Measurements from ENCODE around the gene TTBK1.

TTBK1 gene

GRCh38 chr6:43306086-43306485, 62.8 kb downstream of the TTBK1 start:
- no peak for DNase-seq (ENCODE audit: low read depth in 1 of 2, low spot score in 1 of 2)

GRCh38 chr6:43307451-43308100, 64.3 kb downstream of the TTBK1 start:
- H3K27ac ChIP-seq (replicated peaks) = no peak overlapping the region
- no peak for TF ChIP-seq GABPA (IDR thresholded peaks at IDR 0.05; ENCODE audit: low read depth)
- TF ChIP-seq, protein P1, sequence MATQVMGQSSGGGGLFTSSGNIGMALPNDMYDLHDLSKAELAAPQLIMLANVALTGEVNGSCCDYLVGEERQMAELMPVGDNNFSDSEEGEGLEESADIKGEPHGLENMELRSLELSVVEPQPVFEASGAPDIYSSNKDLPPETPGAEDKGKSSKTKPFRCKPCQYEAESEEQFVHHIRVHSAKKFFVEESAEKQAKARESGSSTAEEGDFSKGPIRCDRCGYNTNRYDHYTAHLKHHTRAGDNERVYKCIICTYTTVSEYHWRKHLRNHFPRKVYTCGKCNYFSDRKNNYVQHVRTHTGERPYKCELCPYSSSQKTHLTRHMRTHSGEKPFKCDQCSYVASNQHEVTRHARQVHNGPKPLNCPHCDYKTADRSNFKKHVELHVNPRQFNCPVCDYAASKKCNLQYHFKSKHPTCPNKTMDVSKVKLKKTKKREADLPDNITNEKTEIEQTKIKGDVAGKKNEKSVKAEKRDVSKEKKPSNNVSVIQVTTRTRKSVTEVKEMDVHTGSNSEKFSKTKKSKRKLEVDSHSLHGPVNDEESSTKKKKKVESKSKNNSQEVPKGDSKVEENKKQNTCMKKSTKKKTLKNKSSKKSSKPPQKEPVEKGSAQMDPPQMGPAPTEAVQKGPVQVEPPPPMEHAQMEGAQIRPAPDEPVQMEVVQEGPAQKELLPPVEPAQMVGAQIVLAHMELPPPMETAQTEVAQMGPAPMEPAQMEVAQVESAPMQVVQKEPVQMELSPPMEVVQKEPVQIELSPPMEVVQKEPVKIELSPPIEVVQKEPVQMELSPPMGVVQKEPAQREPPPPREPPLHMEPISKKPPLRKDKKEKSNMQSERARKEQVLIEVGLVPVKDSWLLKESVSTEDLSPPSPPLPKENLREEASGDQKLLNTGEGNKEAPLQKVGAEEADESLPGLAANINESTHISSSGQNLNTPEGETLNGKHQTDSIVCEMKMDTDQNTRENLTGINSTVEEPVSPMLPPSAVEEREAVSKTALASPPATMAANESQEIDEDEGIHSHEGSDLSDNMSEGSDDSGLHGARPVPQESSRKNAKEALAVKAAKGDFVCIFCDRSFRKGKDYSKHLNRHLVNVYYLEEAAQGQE (IDR thresholded peaks at IDR 0.05; ENCODE audit: insufficient replicate concordance, low read depth) = no peak
- TF ChIP-seq, protein P2, sequence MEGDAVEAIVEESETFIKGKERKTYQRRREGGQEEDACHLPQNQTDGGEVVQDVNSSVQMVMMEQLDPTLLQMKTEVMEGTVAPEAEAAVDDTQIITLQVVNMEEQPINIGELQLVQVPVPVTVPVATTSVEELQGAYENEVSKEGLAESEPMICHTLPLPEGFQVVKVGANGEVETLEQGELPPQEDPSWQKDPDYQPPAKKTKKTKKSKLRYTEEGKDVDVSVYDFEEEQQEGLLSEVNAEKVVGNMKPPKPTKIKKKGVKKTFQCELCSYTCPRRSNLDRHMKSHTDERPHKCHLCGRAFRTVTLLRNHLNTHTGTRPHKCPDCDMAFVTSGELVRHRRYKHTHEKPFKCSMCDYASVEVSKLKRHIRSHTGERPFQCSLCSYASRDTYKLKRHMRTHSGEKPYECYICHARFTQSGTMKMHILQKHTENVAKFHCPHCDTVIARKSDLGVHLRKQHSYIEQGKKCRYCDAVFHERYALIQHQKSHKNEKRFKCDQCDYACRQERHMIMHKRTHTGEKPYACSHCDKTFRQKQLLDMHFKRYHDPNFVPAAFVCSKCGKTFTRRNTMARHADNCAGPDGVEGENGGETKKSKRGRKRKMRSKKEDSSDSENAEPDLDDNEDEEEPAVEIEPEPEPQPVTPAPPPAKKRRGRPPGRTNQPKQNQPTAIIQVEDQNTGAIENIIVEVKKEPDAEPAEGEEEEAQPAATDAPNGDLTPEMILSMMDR (IDR thresholded peaks at IDR 0.05; ENCODE audit: insufficient read depth, low read length) = no peak
- no peak for TF ChIP-seq POLR2AphosphoS5 (IDR thresholded peaks at IDR 0.05; ENCODE audit: low read depth)
- TF ChIP-seq SPI1 (IDR thresholded peaks at IDR 0.05; ENCODE audit: borderline replicate concordance, low read depth) = no peak
- H3K27me3 ChIP-seq (ENCODE audit: insufficient read depth, poor library complexity, severe bottlenecking) = no peaks in the 10 kb centered on the region
- H3K4me3 ChIP-seq (replicated peaks; ENCODE audit: insufficient read depth, low read length) = no peak overlapping the region
- DNase-seq (ENCODE audit: low read depth in 1 of 2, low spot score in 1 of 2) = no peak

More at GRCh38 chr6:43306086-43306485, 62.8 kb downstream of the TTBK1 start:
- Histone ChIP-seq H3K27me3 (ENCODE audit: insufficient read depth, poor library complexity, severe bottlenecking) (no peaks in the 10 kb centered on the region), H3K4me3 (replicated peaks; ENCODE audit: insufficient read depth, low read length) (no peak overlapping the region), H3K27ac (replicated peaks) (no peak overlapping the region)
- TF ChIP-seq SPI1 (IDR thresholded peaks at IDR 0.05; ENCODE audit: borderline replicate concordance, low read depth) = no peak
- TF ChIP-seq, protein P1 (IDR thresholded peaks at IDR 0.05; ENCODE audit: insufficient replicate concordance, low read depth) = no peak
- no peak for TF ChIP-seq POLR2AphosphoS5 (IDR thresholded peaks at IDR 0.05; ENCODE audit: low read depth)
- TF ChIP-seq, protein P2 (IDR thresholded peaks at IDR 0.05; ENCODE audit: insufficient read depth, low read length) = no peak
- TF ChIP-seq GABPA (IDR thresholded peaks at IDR 0.05; ENCODE audit: low read depth) = no peak

DNA sequence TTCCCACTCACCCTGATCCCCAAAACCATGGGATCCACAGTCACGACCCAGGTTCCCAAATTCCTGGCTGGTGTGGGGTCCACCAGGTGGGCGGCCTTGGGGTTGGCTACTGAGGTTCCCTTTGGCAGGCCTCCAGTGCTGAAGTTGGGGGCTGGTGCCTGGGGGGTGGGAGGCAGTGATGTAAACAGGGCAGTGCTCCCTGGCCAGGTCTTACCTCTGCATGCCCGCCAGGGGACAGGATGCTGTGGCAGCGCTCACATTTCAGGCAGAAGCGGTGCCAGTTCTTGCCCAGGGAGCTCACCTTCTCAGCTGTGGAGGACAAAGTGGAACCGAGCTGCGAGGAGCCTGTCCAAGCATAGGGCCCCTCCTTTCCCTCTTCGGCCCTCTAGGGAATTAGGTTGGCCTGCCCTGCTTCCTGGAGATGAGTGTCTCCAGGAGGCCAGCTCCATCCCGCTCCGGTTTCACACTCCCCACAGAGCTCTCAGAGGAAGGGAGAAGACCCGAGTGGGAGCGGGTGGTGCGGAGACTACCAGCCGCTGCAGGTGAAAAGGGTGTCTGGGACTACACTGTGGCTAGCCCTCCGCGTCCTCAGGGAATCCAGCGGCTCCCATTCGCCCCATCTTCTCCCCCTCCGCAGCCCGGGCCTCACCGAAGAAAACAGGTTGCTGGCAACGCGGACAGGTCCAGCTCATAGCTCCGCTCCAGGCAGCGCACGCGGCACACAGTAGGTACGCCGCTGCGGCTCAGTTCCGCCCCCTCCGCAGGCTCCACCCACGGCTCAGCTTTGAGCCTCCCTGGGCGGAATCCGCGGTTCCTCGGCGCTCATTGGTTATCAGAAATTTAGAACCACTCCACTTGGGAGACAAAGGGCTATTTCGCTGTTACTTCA, 65.1 kb downstream of the TTBK1 start, which contains the start of gene CRIP3:
Gene CRIP3 (minus strand): TSS at position 726 of the 889 bp plus-strand sequence. CDS start 34 bp downstream, at position 692.
- TF ChIP-seq POLR2AphosphoS5 (IDR thresholded peaks at IDR 0.05; ENCODE audit: low read depth) (no peak), SPI1 (IDR thresholded peaks at IDR 0.05; ENCODE audit: borderline replicate concordance, low read depth) (no peak)
- H3K27ac ChIP-seq (replicated peaks) = no peak within 1 kb of the TSS
- no peak for DNase-seq (ENCODE audit: low read depth in 1 of 2, low spot score in 1 of 2)
- no peak within 1 kb of the TSS for H3K4me3 ChIP-seq (replicated peaks; ENCODE audit: insufficient read depth, low read length)
- no peaks in the 10 kb centered on the region for H3K27me3 ChIP-seq (ENCODE audit: insufficient read depth, poor library complexity, severe bottlenecking)

- no peaks in the 10 kb centered on the region for H3K27me3 ChIP-seq (ENCODE audit: insufficient read depth, poor library complexity, severe bottlenecking)
- TF ChIP-seq GABPA (IDR thresholded peaks at IDR 0.05; ENCODE audit: low read depth) = no peak
- TF ChIP-seq, protein P2 (IDR thresholded peaks at IDR 0.05; ENCODE audit: insufficient read depth, low read length) = no peak
- no peak for TF ChIP-seq POLR2AphosphoS5 (IDR thresholded peaks at IDR 0.05; ENCODE audit: low read depth)
- TF ChIP-seq SPI1 (IDR thresholded peaks at IDR 0.05; ENCODE audit: borderline replicate concordance, low read depth) = no peak
- TF ChIP-seq, protein P1 (IDR thresholded peaks at IDR 0.05; ENCODE audit: insufficient replicate concordance, low read depth) = no peak
- H3K27ac ChIP-seq (replicated peaks) = no peak overlapping the region
- no peak for DNase-seq (ENCODE audit: low read depth in 1 of 2, low spot score in 1 of 2)
- no peak overlapping the region for H3K4me3 ChIP-seq (replicated peaks; ENCODE audit: insufficient read depth, low read length)
These were observed 65.8 kb downstream of the TTBK1 start for GRCh38 chr6:43308990-43309477.
